ENCODE data around the gene RMND5A. TPM values are rescaled to one million over a fixed set of nuclear protein-coding genes. Genes with fewer than 3 reads are reported as not detected.

The RMND5A gene
- total RNA-seq, 1 experiment from 2014 or later = 59.9 TPM

GRCh38 chr2:86818957-86819356 is 98.9 kb downstream of the RMND5A start:
- TF ChIP-seq CTCF (IDR thresholded peaks at IDR 0.05; ENCODE audit: insufficient read depth in 1 of 2, low read depth in 1 of 2, low read length in 1 of 2, severe bottlenecking in 1 of 2, unreplicated experiment in 1 of 2) = no peak
- Mint-ChIP-seq H3K4me3 (ENCODE audit: unreplicated experiment) (no peak overlapping the region), H3K36me3 (ENCODE audit: insufficient read depth, unreplicated experiment) (no peaks in the 10 kb centered on the region), H3K27ac (ENCODE audit: unreplicated experiment) (no peak overlapping the region), H3K9me3 (ENCODE audit: unreplicated experiment) (no peaks in the 10 kb centered on the region), H3K27me3 (ENCODE audit: insufficient read depth, unreplicated experiment) (no peaks in the 10 kb centered on the region), H3K4me1 (ENCODE audit: low read depth, unreplicated experiment) (peaks cover 7% of the 10 kb centered on the region)
- H3K9me3 ChIP-seq = peaks cover 8% of the 10 kb centered on the region; the same call in 1 of the 2 replicates
- BruUV-seq (replicated peaks) = no TSS peak
- intact Hi-C loops (cut with micrococcal nuclease; ENCODE audit: unreplicated experiment) = no loop called here
- no peaks in the 10 kb centered on the region for H3K27me3 ChIP-seq (replicated peaks; ENCODE audit: control insufficient read depth, insufficient read depth, low read length)
- no peaks in the 10 kb centered on the region for H3K36me3 ChIP-seq (ENCODE audit: control insufficient read depth, insufficient read depth, low read length)
- H3K4me1 ChIP-seq = no peaks in the 10 kb centered on the region; the same call in 1 of the 2 replicates
- POLR2A ChIA-PET = no interaction called here
- H3K4me3 ChIP-seq (ENCODE audit: low read depth, low read length) = no peak overlapping the region
- DNase-seq = no peak
- CTCF ChIA-PET = no interaction called here

- no peaks in the 10 kb centered on the region for H3K36me3 ChIP-seq (ENCODE audit: control insufficient read depth, insufficient read depth, low read length)
- H3K4me1 ChIP-seq = no peaks in the 10 kb centered on the region
- H3K9me3 ChIP-seq = peaks cover 8% of the 10 kb centered on the region; the same call in 1 of the 2 replicates
- no peak for DNase-seq
- no peak overlapping the region for H3K4me3 ChIP-seq (ENCODE audit: low read depth, low read length)
- no peak overlapping the region for H3K27ac Mint-ChIP-seq (ENCODE audit: unreplicated experiment)
- CTCF ChIA-PET = interaction anchor here (0.7 kb wide), 1 partner anchor 334 kb away, joined by 3 read pairs; no protein-coding TSS in a partner anchor
- intact Hi-C loops (cut with micrococcal nuclease; ENCODE audit: unreplicated experiment) = no loop called here
- POLR2A ChIA-PET = no interaction called here
- no peak for TF ChIP-seq CTCF (IDR thresholded peaks at IDR 0.05; ENCODE audit: insufficient read depth in 1 of 2, low read depth in 1 of 2, low read length in 1 of 2, severe bottlenecking in 1 of 2, unreplicated experiment in 1 of 2)
- H3K36me3 Mint-ChIP-seq (ENCODE audit: insufficient read depth, unreplicated experiment) = no peaks in the 10 kb centered on the region
- H3K4me3 Mint-ChIP-seq (ENCODE audit: unreplicated experiment) = no peak overlapping the region
- no peaks in the 10 kb centered on the region for H3K27me3 ChIP-seq (replicated peaks; ENCODE audit: control insufficient read depth, insufficient read depth, low read length)
- no TSS peak for BruUV-seq (replicated peaks)
- H3K4me1 Mint-ChIP-seq (ENCODE audit: low read depth, unreplicated experiment) = peaks cover 14% of the 10 kb centered on the region
- H3K27me3 Mint-ChIP-seq (ENCODE audit: insufficient read depth, unreplicated experiment) = no peaks in the 10 kb centered on the region
- no peaks in the 10 kb centered on the region for H3K9me3 Mint-ChIP-seq (ENCODE audit: unreplicated experiment)
Observed at GRCh38 chr2:86821306-86821705, 101.2 kb downstream of the RMND5A start.

GRCh38 chr2:86821842-86822241 is 101.8 kb downstream of the RMND5A start:
- CTCF ChIA-PET = interaction anchor here (0.7 kb wide), 1 partner anchor 335 kb away, joined by 3 read pairs; no protein-coding TSS in a partner anchor
- TF ChIP-seq CTCF (IDR thresholded peaks at IDR 0.05; ENCODE audit: insufficient read depth in 1 of 2, low read depth in 1 of 2, low read length in 1 of 2, severe bottlenecking in 1 of 2, unreplicated experiment in 1 of 2) = no peak
- Histone ChIP-seq H3K4me3 (ENCODE audit: low read depth, low read length) (no peak overlapping the region), H3K9me3 (peaks cover 8% of the 10 kb centered on the region; the same call in 1 of the 2 replicates), H3K4me1 (no peaks in the 10 kb centered on the region), H3K36me3 (ENCODE audit: control insufficient read depth, insufficient read depth, low read length) (no peaks in the 10 kb centered on the region), H3K27me3 (replicated peaks; ENCODE audit: control insufficient read depth, insufficient read depth, low read length) (no peaks in the 10 kb centered on the region)
- H3K9me3 Mint-ChIP-seq (ENCODE audit: unreplicated experiment) = no peaks in the 10 kb centered on the region
- BruUV-seq (replicated peaks) = no TSS peak
- H3K4me3 Mint-ChIP-seq (ENCODE audit: unreplicated experiment) = no peak overlapping the region
- POLR2A ChIA-PET = interaction anchor here (0.6 kb wide), 1 partner anchor 14 kb away, joined by 4 read pairs; no protein-coding TSS in a partner anchor
- H3K27me3 Mint-ChIP-seq (ENCODE audit: insufficient read depth, unreplicated experiment) = no peaks in the 10 kb centered on the region
- H3K36me3 Mint-ChIP-seq (ENCODE audit: insufficient read depth, unreplicated experiment) = no peaks in the 10 kb centered on the region
- H3K27ac Mint-ChIP-seq (ENCODE audit: unreplicated experiment) = no peak overlapping the region
- intact Hi-C loops (cut with micrococcal nuclease; ENCODE audit: unreplicated experiment) = no loop called here
- DNase-seq = no peak
- H3K4me1 Mint-ChIP-seq (ENCODE audit: low read depth, unreplicated experiment) = peaks cover 14% of the 10 kb centered on the region

Measured in Caco-2 (cell line).